Islet of Langerhans (tissue), 1 donor: ENCODE data around the gene HLA-G.
"Not testable (repeated sequence)": the region's sequence is repeated elsewhere in the genome, so short reads cannot be mapped to it uniquely, and the experiment has no call there.

Experiments used
- FAIRE-seq: peaks from one replicate; lab custom pipeline; 2011; peaks lifted over from hg19 to GRCh38; lab: Jason Lieb, UNC

HLA-G gene

GRCh38 chr6:29875257-29875656, 47.6 kb downstream of the HLA-G start:
- no peak for FAIRE-seq

GRCh38 chr6:29875734-29876133, 48.1 kb downstream of the HLA-G start:
- not testable (repeated sequence) for FAIRE-seq
